Activated CD4-positive, alpha-beta T cell treated with anti-CD3 and anti-CD28 coated beads, Interleukin-2, amount 50 U/mL, for 24 hours (primary cell): Measurements from ENCODE around the gene MSRB3.

ENCODE experiments used
- DNase-seq, 2 donors: peaks; one replicate each; pipeline ENCODE4 v3.0.0-alpha.2; 2020; ENCODE audit warnings: low read depth in 1 of 2, low spot score in 1 of 2

MSRB3 gene

GRCh38 chr12:65494537-65494936 is 216.1 kb downstream of the MSRB3 start:
- no peak for DNase-seq

DNA sequence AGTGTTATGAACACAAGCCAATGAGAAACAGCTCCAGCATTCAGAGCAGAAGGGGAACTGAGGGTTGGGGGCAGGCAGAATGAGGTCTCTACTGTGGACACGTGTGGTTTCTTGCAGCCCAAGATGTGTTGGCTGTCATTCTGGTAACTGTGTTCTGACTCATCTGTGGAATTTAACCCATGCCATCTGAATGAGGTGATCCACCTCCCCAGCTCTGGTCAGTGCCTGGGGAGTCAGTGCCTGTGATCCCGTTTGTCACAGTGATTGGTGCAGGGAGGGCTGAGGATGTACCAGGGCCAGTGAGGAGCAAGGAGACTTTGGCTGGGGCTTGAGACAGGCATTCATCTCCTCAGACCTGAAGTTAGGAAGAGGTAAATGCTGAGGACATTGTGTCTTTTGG is 216.8 kb downstream of the MSRB3 start:
- DNase-seq = no peak

DNA sequence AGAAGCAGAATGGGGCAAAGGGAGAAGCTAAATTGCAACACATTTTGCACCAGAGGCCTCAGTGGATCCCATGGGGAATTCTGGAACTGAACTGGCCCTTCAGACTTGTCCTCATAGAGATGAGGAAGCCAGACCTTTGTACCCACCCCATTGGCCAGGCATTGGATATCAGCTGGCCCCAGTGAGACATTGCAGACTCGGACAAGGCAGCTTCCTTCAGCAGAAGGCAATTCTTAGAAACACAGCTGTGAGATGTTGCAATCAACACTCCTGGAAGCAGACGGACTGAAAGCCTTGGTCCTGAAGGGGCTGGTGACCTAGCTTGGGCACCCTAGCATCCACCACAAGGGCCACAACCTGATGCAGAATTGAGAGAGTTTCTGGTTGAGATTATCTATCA is 218.1 kb downstream of the MSRB3 start:
- DNase-seq = no peak

DNA sequence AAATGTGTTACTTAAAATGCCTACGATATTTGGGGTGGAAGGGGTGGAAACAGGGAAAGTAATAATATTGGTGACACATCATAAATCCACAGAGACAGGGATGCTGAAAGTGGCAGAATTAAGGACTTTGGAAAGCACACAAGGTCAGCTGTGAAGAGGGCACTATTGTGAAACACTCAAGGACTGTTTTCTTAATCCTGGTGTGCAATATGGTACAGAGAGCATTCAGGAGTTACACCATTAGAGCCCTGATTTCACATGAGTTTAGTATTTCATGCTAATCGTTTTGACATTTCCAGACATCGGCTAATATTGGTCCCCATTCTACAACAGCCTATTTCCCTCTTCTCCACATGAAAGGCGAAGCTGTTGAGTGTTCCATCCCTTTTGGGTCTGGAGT is 219.2 kb downstream of the MSRB3 start:
- no peak for DNase-seq

DNA sequence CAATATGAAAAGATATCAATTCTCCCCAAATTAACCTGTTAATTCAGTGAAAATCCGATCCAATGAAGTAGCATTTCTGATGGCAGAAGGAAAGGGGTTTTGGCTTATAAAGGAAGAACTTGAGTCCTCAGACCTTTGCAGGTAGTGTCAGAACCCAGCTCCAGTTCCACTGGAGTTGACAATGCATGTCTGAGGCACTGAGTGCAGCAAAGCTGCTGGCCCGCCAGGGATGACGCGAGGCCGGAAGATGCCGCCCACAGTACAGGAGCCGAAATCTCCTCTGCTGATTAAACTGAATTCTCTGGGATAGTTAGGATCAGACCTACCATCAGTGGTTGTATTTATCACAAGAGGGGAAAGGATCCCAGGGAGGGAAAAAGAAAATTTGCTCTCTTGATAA is 220.7 kb downstream of the MSRB3 start:
- DNase-seq = no peak

DNA sequence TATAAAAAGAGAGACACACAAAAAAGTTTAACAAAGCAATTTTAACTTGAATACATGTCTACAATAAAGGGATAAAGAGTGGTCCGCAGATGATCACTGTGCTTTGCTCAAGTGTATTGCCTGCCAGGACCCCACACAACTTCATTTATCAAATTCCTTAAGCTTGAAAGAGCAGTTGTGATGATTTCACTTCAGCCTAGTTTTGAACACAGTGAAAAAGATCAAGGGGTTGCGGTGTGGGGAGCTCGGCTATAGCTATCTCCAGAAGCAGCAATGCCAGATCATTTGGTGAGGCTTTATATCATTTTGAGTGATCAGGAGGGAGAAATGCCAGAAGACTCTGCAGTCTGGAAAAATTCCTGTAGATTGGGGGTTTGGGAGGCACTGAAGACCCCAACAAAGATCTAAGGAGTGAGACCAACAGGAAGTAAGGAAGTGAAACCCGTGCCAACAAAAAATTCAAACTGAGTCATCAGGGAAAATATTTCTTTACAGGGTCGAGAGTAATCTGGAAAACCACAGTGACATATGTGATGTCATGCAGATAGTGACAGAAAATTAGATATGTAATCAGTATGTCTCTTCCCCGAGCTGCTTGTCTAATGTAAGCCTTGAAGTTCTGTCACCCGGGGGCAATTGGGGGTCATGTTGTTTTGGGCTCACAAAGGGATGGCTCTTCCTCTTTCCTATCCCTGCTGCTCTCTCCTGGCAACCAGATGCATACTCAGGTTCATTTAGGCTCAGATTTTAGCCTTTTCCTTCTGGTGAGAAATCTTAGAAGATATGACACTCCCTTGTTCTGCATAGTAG is 221.8 kb downstream of the MSRB3 start:
- DNase-seq = no peak

GRCh38 chr12:65501093-65501621 is 222.7 kb downstream of the MSRB3 start:
- DNase-seq = no peak

- DNase-seq = no peak
Measured at GRCh38 chr12:65501935-65502334, 223.5 kb downstream of the MSRB3 start.

DNA sequence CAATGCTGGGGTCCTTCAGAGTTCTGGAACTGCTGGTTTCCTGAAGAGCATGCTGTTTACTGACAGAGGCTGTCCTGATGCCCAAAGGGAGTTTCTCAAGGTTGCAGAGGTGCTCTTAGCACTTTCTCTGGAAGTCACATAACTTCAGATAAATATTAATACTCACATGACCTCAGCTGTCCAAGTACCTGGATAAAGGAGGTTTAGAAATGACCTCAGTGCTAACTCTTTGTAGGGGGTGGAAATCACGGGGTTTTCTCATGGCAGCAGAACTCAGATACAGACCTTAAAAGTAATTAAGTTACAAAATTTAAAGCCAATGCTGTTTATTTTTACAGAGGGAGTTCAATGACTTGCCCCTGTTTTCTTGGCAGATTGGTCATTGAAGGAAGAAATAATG is 225.9 kb downstream of the MSRB3 start:
- no peak for DNase-seq

- DNase-seq = no peak
Measured at GRCh38 chr12:65505386-65506121, 227.1 kb downstream of the MSRB3 start.

DNA sequence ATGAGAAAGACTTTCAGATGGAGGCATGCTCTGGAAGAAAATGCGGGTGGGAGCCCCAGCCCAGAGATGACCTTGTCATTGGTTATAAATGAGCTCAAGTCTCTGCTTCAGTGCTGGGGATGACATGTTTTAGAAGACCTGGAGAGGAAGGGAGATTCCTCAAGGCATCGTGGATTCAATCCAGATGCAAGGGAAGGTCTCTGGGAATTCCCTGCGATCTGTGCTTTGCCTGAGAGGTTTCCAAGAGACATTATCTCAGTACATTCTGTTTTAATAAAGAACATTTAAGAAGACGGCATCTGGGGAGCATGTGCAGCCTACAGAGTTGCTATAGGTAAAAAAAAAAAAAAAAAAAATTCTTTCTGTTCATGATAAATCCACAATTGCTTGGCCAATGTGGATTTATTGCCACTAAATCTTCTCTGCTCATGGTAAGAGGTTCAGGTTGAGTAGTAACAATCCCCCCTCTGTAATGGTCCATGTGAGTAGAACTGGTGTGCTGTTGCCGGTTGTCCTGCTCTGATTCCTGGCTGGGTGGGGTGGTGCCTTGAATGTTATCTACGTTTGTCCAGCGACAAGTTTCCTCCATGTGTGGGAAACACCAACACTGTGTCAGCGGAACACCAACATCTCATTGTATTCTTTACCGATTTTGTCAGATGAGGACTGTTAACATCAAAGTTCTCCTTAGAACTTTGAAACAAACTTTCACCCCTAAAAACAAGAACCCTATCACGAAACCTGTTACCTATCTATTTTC is 230.0 kb downstream of the MSRB3 start:
- DNase-seq = no peak

GRCh38 chr12:65510007-65510406 is 231.5 kb downstream of the MSRB3 start:
- no peak for DNase-seq

GRCh38 chr12:65510584-65511050 is 232.1 kb downstream of the MSRB3 start:
- DNase-seq = no peak

GRCh38 chr12:65511134-65511834 is 232.8 kb downstream of the MSRB3 start:
- no peak for DNase-seq

DNA sequence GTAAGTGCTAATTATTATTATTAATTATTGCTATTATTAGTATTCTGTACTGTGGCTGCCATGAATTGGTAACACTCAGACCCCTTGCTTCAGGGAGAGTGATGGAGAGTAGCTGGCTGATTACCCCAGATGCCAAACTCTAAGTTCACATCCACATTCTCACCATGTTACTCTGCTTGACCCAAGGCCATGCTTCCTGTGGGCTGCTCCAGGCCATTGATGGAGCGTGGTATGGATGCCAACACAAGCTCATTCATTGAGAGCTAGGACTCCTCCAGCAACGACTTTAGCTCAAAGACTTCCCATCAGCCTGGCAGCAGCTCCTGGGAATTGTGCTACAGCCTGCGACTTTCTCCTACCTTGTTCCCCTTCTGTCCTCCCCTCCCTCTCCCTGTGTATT is 233.4 kb downstream of the MSRB3 start:
- DNase-seq = no peak
